Mesodermal cell (in vitro differentiated cells): Measurements from ENCODE around the gene PLXND1. TPM values are rescaled to one million over a fixed set of nuclear protein-coding genes. Genes with fewer than 3 reads are reported as not detected.

Experiments
- H3K27ac ChIP-seq: 2 replicates; pipeline ENCODE4 v1.7.0; 2013; ENCODE audit warnings: mild to moderate bottlenecking, low read depth, low read length, moderate library complexity; ENCODE audit not compliant: severe bottlenecking
- H3K36me3 ChIP-seq: 2 replicates; pipeline ENCODE4 v1.7.1; 2013; ENCODE audit warnings: mild to moderate bottlenecking, low read length, moderate library complexity; ENCODE audit not compliant: control insufficient read depth, insufficient read depth
- H3K4me1 ChIP-seq: one replicate; pipeline ENCODE4 v1.7.1; 2013; ENCODE audit warnings: mild to moderate bottlenecking, low read length; ENCODE audit not compliant: insufficient read depth, control insufficient read depth, poor library complexity, severe bottlenecking
- H3K4me3 ChIP-seq: 2 replicates; pipeline ENCODE4 v1.7.0; 2013; ENCODE audit warnings: low read length, control low read depth, mild to moderate bottlenecking; ENCODE audit not compliant: insufficient read depth, poor library complexity, severe bottlenecking; ENCODE audit errors: extremely low read depth
- H3K9me3 ChIP-seq: 2 replicates; pipeline ENCODE4 v1.7.1; 2013; ENCODE audit warnings: mild to moderate bottlenecking, low read length, moderate library complexity; ENCODE audit not compliant: control insufficient read depth
- WGBS, 2 experiments: methylation state at CpG; one replicate each; pipeline ENCODE4 v1.1.5; 2013; ENCODE audit warnings: missing lambda C conversion rate in 2 of 2; ENCODE audit not compliant: insufficient coverage in 2 of 2; 5-methylcytosine and 5-hydroxymethylcytosine counted together
- polyA plus RNA-seq, 2 experiments: library from polyadenylated mRNA; stranded (reverse); fragments of 50-300 nt; gene quantifications; one replicate each; pipeline ENCODE4 v1.2.3, GENCODE V29; 2013

Gene PLXND1, protein sequence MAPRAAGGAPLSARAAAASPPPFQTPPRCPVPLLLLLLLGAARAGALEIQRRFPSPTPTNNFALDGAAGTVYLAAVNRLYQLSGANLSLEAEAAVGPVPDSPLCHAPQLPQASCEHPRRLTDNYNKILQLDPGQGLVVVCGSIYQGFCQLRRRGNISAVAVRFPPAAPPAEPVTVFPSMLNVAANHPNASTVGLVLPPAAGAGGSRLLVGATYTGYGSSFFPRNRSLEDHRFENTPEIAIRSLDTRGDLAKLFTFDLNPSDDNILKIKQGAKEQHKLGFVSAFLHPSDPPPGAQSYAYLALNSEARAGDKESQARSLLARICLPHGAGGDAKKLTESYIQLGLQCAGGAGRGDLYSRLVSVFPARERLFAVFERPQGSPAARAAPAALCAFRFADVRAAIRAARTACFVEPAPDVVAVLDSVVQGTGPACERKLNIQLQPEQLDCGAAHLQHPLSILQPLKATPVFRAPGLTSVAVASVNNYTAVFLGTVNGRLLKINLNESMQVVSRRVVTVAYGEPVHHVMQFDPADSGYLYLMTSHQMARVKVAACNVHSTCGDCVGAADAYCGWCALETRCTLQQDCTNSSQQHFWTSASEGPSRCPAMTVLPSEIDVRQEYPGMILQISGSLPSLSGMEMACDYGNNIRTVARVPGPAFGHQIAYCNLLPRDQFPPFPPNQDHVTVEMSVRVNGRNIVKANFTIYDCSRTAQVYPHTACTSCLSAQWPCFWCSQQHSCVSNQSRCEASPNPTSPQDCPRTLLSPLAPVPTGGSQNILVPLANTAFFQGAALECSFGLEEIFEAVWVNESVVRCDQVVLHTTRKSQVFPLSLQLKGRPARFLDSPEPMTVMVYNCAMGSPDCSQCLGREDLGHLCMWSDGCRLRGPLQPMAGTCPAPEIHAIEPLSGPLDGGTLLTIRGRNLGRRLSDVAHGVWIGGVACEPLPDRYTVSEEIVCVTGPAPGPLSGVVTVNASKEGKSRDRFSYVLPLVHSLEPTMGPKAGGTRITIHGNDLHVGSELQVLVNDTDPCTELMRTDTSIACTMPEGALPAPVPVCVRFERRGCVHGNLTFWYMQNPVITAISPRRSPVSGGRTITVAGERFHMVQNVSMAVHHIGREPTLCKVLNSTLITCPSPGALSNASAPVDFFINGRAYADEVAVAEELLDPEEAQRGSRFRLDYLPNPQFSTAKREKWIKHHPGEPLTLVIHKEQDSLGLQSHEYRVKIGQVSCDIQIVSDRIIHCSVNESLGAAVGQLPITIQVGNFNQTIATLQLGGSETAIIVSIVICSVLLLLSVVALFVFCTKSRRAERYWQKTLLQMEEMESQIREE (N-terminal part only)
- polyA plus RNA-seq (2013, experiment 1 of 2): 443 TPM
- 298 TPM for polyA plus RNA-seq (2013, experiment 2 of 2)

DNA sequence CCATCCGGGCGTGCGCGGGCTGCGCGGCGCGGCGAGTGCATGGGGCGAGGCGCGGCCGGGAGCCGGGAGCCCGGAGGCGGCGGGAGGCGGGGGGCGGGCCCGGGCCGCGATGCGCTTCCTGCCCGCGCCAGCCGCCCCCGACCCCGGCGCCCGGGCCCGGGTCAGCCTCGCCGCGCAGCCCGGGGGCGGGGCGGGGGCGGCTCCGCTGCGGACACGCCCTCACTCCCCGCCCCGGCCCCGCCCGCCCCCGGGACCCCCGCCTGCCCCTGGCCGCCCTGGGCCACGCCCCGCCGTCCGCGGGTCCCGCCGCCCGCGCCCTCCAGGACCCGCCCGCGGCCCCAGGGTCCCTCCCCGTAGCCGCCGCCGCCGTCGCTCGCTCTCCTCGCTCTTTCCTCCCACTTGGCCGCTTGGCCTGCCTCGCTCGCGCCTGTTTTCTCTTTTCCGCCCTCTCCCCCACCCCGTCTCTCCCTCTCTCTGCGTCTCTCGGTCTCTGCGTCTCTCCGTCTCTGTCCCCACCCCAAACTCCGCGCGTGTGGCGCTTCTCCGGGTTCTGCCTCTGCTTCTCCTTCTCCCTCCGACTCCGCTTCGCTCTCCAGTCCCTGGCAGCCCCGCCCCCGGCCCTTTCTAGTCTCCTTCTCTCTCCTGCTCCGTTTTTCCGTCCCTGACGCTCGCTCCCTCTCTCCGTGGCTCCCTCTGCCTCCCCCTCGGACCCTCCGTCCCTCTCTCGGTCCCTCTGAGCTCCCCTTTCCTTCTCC, at the start of gene PLXND1:
TSS of gene PLXND1 (minus strand) at position 41 of the 755 bp plus-strand sequence. CDS start at position 4, 37 bp downstream.
- Histone ChIP-seq H3K27ac (peak within 1 kb of the TSS; percentile 92), H3K4me1 (peaks cover 44% of the 10 kb centered on the region), H3K9me3 (no peaks in the 10 kb centered on the region), H3K4me3 (peak within 1 kb of the TSS; percentile 71), H3K36me3 (peaks cover 23% of the 10 kb centered on the region)
- 0 to 1% methylated on average over 56 to 58 of the region's 96 CpGs for WGBS, 2 experiments

DNA sequence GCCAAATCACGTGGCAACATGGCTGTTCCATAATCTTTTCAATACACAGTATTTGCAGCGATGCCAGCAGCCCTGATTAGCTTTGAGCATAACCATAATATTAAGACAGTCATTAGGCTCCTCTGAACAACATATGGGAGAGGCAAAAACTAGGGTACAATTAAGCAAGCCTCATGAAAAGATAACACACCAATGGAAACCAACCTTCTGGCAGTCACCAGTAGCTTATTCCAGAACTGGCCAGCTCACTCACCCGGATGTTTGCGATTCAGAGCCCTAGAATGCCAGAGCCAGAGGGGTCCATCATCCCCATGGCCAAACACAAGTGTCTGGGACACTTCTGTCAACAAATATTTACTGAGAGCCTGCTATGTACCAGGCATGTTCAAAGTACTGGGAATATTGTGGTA, 48.8 kb upstream of the PLXND1 start:
- H3K27ac ChIP-seq: no peak overlapping the region
- no peak overlapping the region for H3K4me3 ChIP-seq
- H3K9me3 ChIP-seq: no peaks in the 10 kb centered on the region
- peaks cover 20% of the 10 kb centered on the region for H3K36me3 ChIP-seq
- peaks cover 28% of the 10 kb centered on the region for H3K4me1 ChIP-seq
- 100% methylated on average over 3 to 4 of the region's 4 CpGs for WGBS, 2 experiments

DNA sequence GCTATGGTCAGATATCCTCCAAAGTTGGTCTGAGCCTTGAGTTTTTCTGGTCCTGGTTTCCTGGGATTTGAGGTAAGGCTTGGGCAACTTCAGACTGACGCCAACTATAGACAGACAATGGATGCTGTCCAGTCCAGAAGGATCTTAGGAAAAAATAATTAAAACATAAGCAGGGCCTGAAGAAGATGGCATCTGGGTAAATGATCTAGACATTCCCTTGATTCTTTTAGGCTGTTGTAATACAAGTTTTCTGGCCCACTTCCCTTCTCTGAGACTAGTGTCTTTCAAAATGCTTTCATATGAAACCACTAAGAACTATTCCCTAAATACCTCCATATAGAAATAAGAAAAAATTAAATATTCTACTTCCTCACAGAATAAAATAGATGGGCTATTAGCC, 47.7 kb upstream of the PLXND1 start:
- Histone ChIP-seq H3K27ac (no peak overlapping the region), H3K4me1 (peaks cover 31% of the 10 kb centered on the region), H3K4me3 (no peak overlapping the region), H3K9me3 (no peaks in the 10 kb centered on the region), H3K36me3 (peaks cover 22% of the 10 kb centered on the region)
- 100% methylated on average over 1 of the region's 1 CpG for WGBS, 2 experiments

DNA sequence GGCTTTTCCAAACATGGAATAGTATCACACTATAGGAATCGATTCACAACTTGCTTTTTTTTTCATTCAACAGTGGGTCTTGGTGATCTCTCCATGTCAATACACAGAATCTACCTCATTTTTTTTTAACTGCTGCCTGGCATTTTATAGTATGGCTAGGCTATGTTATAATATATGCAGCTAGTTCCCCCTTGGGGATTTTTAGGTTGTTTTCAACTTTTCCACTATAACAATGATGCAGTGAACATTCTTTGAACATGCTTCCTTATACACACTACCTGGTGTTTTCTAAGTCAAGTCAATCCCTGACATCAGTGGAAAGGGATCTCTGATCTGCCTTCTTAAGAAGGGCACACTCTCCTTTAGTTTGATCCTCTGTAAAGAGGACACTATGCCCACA, 46.5 kb upstream of the PLXND1 start:
- H3K9me3 ChIP-seq: no peaks in the 10 kb centered on the region
- no peak overlapping the region for H3K4me3 ChIP-seq
- no peak overlapping the region for H3K27ac ChIP-seq
- H3K4me1 ChIP-seq: peaks cover 31% of the 10 kb centered on the region
- peaks cover 22% of the 10 kb centered on the region for H3K36me3 ChIP-seq
- 89 to 100% methylated on average over 1 of the region's 1 CpG for WGBS, 2 experiments

DNA sequence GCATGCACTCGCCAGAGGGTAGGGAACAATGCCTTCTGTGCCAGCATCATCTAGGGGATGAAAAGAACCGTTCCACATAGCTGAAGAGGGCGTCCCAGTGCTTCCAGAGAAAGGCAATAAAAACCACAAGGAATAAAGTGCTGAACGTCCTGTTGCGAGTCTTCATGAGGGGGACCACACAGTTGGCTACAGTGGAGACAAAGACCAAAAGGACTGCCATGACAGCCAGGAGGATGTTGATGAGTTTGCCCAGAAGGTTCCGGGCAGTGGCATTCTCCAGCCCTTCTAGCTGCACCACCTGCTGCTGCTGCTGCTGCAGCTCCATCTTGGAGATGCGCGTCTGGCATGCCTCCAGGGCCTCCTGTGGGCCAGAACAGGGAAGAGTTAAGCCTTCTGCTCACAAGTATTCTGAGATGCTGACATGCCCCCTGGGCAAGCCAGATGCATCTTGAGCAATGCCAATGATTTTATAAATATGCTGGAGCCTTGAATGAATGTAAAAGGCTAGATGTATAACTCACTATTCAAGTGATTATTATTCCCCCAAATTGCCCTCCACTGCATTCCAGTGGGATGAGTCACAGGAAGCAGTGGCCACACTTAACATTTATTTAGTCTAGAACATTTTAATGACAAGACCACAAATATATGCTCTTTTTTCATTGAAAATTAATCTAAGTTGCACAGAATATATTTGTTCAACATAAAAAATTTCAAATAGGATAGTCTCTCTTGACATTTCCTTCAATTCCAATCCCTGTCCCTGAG, 45.1 kb upstream of the PLXND1 start:
- 69 to 81% methylated on average over 8 of the region's 8 CpGs for WGBS, 2 experiments
- peaks cover 22% of the 10 kb centered on the region for H3K36me3 ChIP-seq
- H3K9me3 ChIP-seq: no peaks in the 10 kb centered on the region
- H3K27ac ChIP-seq: peak overlapping the region; percentile 67
- no peak overlapping the region for H3K4me3 ChIP-seq
- H3K4me1 ChIP-seq: peaks cover 24% of the 10 kb centered on the region

DNA sequence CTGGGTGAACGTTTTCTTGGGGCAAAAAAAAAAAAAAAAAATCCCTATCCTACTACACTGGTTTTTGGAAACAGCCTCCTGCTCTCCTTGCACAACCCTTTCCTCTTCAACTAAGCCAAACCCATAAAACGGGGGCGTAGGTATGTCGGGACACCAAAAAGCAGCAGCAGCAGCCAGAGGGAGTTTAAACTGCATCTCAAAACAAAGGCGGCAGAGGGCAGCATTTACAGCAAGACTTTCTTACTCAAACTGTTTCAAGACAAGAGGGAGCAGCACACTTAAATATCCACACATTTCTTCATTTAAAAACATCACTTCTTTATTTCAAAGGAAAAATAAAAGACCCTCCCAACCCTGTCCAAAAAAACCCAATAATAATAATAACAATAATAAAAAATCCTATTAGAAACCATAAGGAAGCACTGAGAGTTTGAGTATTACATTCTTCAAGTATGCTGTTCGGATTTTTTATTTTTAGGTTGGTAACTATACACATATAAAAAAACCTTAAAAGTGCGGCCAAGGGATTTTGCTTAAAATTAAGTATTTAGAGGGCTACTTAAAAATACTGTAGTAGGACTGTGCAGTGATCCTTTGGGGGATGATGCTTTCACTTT, 43.9 kb upstream of the PLXND1 start:
- 20 to 27% methylated on average over 5 of the region's 7 CpGs for WGBS, 2 experiments
- Histone ChIP-seq H3K9me3 (no peaks in the 10 kb centered on the region), H3K4me1 (peaks cover 23% of the 10 kb centered on the region), H3K27ac (no peak overlapping the region), H3K4me3 (no peak overlapping the region), H3K36me3 (peaks cover 22% of the 10 kb centered on the region)

DNA sequence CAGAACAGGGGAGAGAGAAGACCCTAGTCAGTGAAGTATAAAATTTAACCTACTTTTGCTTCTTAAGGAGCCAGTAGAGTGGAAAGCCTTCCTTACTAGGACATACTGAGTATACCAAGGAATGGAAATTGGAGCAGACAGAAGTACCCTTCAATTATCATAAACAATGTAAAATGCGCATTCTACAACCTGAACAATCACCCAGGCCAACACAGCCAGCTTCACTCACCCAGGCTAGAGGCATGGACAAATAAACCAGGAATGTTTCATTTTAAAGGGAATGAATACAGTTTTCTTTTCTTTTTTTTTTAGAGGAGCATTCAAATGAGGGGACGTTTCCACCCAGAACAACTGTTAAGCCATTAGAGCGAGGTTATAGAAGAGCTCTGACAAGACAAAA, 41.9 kb upstream of the PLXND1 start:
- no peak overlapping the region for H3K27ac ChIP-seq
- H3K9me3 ChIP-seq: no peaks in the 10 kb centered on the region
- peaks cover 9% of the 10 kb centered on the region for H3K36me3 ChIP-seq
- no CpG with 5 or more reads among the region's 3 CpGs for WGBS, 2 experiments
- H3K4me3 ChIP-seq: no peak overlapping the region
- peaks cover 23% of the 10 kb centered on the region for H3K4me1 ChIP-seq

DNA sequence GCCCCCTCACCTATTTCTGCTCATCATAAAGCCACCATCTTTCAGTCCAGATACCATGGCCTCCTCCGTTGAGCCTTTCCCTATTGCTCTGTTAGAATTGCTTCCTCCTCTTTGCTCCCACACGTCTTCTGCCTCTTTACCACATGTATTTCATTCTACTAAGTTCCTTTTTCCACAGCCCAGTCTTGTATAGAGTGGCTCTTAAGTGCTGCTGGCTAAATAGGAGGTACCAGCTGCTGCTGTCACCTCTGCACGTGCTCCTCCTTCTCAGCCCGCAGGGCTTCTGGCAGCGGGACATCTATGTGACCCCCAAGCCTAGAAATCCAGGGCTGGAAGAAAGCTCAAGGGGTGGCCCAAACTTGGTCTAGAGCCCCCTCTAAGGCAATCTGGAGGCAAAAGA, 38.8 kb upstream of the PLXND1 start:
- Histone ChIP-seq H3K4me1 (peaks cover 4% of the 10 kb centered on the region), H3K36me3 (peaks cover 3% of the 10 kb centered on the region), H3K27ac (no peak overlapping the region), H3K9me3 (no peaks in the 10 kb centered on the region), H3K4me3 (no peak overlapping the region)
- 94 to 100% methylated on average over 2 to 3 of the region's 5 CpGs for WGBS, 2 experiments

DNA sequence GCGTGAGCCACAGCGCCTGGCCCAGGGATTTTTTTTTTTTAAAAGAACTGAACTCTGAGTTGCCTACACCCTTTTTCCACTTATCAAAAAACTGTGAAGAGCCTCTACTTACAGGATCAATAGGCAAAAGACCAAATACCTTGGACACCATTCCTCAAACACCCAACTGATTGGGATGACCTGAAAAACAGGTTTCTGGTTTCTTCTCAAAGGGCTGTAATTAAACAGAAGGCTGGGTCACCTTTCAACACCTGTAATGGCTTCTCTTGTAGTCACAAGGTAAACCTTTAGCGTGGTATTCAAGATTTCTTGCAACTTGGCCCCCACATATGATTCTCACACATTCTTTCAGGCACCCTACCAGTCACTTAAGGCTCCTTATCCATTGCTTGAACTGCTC, 38.4 kb upstream of the PLXND1 start:
- H3K4me3 ChIP-seq: no peak overlapping the region
- WGBS, 2 experiments: 92 to 98% methylated on average over 1 to 3 of the region's 3 CpGs
- H3K9me3 ChIP-seq: no peaks in the 10 kb centered on the region
- no peak overlapping the region for H3K27ac ChIP-seq
- H3K36me3 ChIP-seq: peaks cover 1% of the 10 kb centered on the region
- peaks cover under 1% of the 10 kb centered on the region for H3K4me1 ChIP-seq
